Muscle layer of colon (tissue), 2 donors: ENCODE measurements around the gene GPC6.
A peak's percentile ranks its signal among the peaks of the same experiment; 100 is the strongest.

ENCODE experiments used
- H3K27ac ChIP-seq: one replicate; pipeline ENCODE4 v1.7.0; 2013; ENCODE audit warnings: low read depth, mild to moderate bottlenecking, low read length, moderate library complexity
- H3K27me3 ChIP-seq, 2 donors: one replicate each; pipeline ENCODE4 v1.7.0; 2013; ENCODE audit warnings: low read length in 2 of 2, mild to moderate bottlenecking in 2 of 2; ENCODE audit not compliant: insufficient read depth in 2 of 2, control insufficient read depth in 1 of 2
- H3K36me3 ChIP-seq: one replicate; pipeline ENCODE4 v1.7.0; 2013; ENCODE audit warnings: mild to moderate bottlenecking, low read length; ENCODE audit not compliant: insufficient read depth
- H3K4me1 ChIP-seq: one replicate; pipeline ENCODE4 v1.7.0; 2013; ENCODE audit warnings: mild to moderate bottlenecking, low read length; ENCODE audit not compliant: insufficient read depth
- H3K4me3 ChIP-seq, 2 donors: one replicate each; pipeline ENCODE4 v1.7.0; 2013; ENCODE audit warnings: low read length in 2 of 2, low read depth in 1 of 2, mild to moderate bottlenecking in 1 of 2, moderate library complexity in 1 of 2
- H3K9ac ChIP-seq: one replicate; pipeline ENCODE4 v1.7.0; 2013; ENCODE audit warnings: low read length
- H3K9me3 ChIP-seq: one replicate; pipeline ENCODE4 v1.7.0; 2013; ENCODE audit warnings: mild to moderate bottlenecking, low read length
- donor health status: abdominal sarcoma.
- donor health status: Adenocarcinoma of cecum.

The GPC6 gene

DNA sequence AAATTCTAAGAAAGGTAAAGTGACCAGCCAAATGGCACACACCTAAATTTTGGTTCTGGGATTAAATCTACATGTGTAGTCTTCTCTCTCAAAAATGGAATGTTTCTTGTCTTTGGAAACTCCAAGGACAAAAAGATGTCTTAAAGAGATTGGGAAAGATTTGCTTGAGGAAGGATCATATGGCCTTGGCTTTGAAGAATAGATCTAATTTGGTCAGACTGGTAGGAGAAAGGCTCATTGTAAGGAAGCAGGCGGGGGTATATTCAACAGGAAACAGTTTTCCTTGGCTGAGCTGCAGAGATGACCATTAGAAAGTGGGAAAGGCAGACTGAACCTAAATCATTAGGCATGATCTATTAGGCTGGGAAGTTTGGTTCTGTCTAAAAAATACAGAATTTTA is 887.6 kb downstream of the GPC6 start:
- H3K9me3 ChIP-seq = no peaks in the 10 kb centered on the region
- no peaks in the 10 kb centered on the region for H3K27me3 ChIP-seq
- no peaks in the 10 kb centered on the region for H3K36me3 ChIP-seq
- no peak overlapping the region for H3K27ac ChIP-seq
- no peak overlapping the region for H3K9ac ChIP-seq
- no peak overlapping the region for H3K4me3 ChIP-seq
- H3K4me1 ChIP-seq = peaks cover 6% of the 10 kb centered on the region

DNA sequence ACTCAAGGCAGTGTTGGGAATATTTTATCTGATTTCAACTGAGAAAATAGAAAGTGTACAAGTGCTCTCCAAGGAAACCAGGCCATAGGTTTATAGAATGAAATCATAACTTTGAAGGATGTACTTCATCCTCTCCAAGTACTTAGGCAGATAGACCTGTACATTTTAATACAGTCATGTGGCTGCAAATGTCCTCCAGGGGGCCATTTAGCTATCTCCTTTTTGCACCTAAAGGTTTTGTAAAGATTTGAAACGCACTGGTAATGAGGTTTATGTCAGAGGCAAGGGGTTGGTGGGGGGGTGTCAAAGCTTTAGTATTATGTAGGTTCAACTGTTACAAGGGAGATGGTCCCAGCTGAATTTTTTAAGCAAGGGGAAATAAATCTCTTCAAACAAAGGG is 888.4 kb downstream of the GPC6 start:
- Histone ChIP-seq H3K4me3 (no peak overlapping the region), H3K9me3 (no peaks in the 10 kb centered on the region), H3K4me1 (peaks cover 6% of the 10 kb centered on the region), H3K27me3 (no peaks in the 10 kb centered on the region), H3K27ac (no peak overlapping the region), H3K9ac (no peak overlapping the region), H3K36me3 (no peaks in the 10 kb centered on the region)

DNA sequence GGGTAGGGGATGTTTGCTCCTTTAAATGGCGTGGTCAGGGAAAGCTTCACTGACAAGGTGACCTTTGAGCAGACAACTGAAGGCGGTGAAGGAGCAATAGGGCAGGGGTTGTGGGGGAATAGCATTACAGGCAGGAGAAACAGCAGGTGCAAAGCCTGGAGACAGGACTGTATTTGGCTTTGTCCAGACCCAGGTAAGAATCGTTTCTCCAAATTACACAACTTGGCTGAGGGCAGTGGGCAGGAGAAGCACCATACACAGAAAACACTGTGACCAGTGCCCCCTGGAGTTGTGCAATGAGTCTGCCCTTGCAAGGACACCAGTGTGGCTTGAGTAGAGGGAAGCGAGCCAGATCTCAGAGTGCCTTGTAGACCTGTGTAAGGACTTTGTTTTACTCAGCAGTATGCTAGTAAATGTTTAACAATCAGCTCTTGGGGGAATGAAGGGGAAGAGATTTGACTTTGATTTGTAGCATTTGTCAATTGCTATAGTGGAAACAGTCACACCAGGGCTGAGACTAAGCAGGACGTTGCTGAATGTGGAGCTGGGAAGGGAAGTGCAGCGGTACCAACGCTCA is 892.8 kb downstream of the GPC6 start:
- Histone ChIP-seq H3K4me3 (no peak overlapping the region), H3K9ac (no peak overlapping the region), H3K9me3 (no peaks in the 10 kb centered on the region), H3K36me3 (no peaks in the 10 kb centered on the region), H3K27me3 (no peaks in the 10 kb centered on the region), H3K4me1 (no peaks in the 10 kb centered on the region), H3K27ac (no peak overlapping the region)

DNA sequence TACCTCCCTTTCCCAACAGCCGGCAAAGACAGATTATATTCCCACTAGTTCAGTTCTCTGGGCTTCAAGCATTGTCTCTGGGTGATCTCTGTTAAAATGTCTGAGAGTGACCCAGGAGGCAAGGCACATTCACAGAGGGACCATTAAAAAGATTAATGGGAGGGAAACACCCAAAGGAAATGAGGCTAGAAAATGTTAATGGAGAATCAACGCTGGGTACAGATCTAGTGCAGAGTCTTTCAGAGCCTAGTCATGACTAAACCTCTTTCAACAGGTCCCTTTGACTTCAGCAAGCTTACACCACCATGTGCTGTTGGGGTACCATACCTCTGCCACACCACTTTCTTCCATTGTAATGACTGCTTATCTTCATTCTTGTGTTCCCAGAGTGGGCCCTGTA is 894.3 kb downstream of the GPC6 start:
- H3K4me1 ChIP-seq = no peaks in the 10 kb centered on the region
- H3K4me3 ChIP-seq = no peak overlapping the region
- H3K36me3 ChIP-seq = no peaks in the 10 kb centered on the region
- H3K9me3 ChIP-seq = no peaks in the 10 kb centered on the region
- no peaks in the 10 kb centered on the region for H3K27me3 ChIP-seq
- no peak overlapping the region for H3K9ac ChIP-seq
- no peak overlapping the region for H3K27ac ChIP-seq

DNA sequence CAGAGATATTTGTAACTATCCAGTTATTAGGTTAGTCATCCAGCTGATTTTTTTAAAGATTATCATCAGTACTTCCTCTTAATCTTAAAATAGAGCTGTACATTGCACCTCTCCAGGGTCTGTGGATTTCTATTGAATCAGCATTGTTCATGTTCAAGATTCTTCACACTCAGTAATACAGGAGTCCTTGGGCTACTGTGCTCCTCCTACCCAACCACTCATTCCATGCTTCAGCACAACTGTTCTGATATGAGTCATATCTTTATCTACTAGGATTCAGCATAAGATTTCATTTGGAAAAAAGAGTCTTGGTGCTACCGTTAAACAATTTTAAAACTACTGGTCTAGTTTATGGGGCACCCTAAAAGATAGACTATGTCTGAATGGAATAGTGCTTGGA is 895.1 kb downstream of the GPC6 start:
- no peaks in the 10 kb centered on the region for H3K27me3 ChIP-seq
- H3K36me3 ChIP-seq = no peaks in the 10 kb centered on the region
- no peaks in the 10 kb centered on the region for H3K4me1 ChIP-seq
- no peaks in the 10 kb centered on the region for H3K9me3 ChIP-seq
- H3K4me3 ChIP-seq = no peak overlapping the region
- H3K27ac ChIP-seq = no peak overlapping the region
- H3K9ac ChIP-seq = no peak overlapping the region

DNA sequence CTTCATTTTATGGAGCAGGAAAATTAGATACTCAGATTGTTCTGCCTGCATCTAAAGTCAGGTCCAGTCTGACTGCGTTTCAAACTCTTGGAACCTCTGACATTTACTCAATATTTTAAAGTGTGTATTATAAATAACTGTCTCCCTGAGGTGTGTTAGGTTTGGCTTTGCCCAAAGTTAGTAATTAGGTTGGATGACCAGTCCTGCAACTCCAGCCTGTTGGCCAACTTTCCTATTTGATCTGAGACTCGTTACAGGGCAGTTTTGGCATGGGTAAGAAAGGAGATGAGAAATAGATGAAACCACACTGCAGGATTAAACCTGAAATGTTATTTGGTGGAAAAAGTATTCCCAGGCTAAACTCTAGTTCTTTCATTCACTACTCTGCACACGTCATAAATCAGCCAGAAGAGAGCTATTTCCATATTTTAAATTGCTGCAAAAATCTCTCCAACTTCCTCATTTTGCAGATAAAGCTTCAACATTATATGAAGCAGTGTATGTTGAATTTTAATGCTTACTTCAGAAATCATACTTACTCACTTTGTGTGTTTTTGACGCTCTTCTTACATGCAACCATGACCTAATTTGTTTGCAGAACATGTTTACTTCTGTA is 895.8 kb downstream of the GPC6 start:
- Histone ChIP-seq H3K4me3 (no peak overlapping the region), H3K4me1 (no peaks in the 10 kb centered on the region), H3K36me3 (no peaks in the 10 kb centered on the region), H3K27me3 (no peaks in the 10 kb centered on the region), H3K27ac (no peak overlapping the region), H3K9me3 (no peaks in the 10 kb centered on the region), H3K9ac (no peak overlapping the region)

DNA sequence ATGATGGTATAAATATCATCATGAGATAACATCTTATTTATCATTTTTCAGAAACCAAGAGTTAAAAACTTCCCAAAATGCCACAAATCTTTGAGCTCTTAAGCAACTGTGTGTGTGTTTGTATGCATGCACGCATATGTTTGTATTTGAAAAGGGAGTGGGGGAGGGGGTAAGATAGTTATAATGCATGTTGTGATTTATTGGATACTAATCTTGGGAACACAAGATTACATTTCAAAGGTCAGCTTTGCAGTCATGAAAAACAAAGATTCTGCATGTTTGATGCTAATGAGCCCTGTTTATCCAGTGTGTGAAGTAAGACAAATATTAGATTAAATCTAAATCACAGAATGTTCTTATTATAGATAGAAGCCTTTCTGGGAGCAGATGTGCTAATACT is 897.0 kb downstream of the GPC6 start:
- no peak overlapping the region for H3K27ac ChIP-seq
- no peaks in the 10 kb centered on the region for H3K9me3 ChIP-seq
- no peaks in the 10 kb centered on the region for H3K27me3 ChIP-seq
- peaks cover 9% of the 10 kb centered on the region for H3K4me1 ChIP-seq
- H3K36me3 ChIP-seq = no peaks in the 10 kb centered on the region
- no peak overlapping the region for H3K4me3 ChIP-seq
- no peak overlapping the region for H3K9ac ChIP-seq

DNA sequence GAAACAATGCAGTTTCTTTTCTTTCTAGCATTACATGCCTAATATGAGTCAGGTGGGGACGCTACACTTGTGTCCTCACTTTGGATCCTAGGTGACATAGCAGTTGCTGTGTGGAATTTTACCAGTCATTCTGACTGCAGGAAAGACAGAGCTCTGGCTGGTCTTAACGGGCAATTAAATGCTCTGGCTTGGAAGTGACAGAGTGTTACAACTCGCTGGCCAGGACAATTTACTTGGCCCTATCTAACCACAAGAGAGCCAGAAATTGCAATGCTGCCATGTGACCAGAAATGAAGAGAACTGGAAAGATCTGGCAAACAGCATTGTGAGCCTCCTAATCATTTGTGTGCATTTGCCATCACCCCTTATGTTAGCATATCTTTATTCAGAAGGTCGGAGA is 901.8 kb downstream of the GPC6 start:
- H3K4me3 ChIP-seq = no peak overlapping the region
- H3K27me3 ChIP-seq = no peaks in the 10 kb centered on the region
- H3K36me3 ChIP-seq = no peaks in the 10 kb centered on the region
- H3K4me1 ChIP-seq = peaks cover 33% of the 10 kb centered on the region
- no peak overlapping the region for H3K27ac ChIP-seq
- no peak overlapping the region for H3K9ac ChIP-seq
- no peaks in the 10 kb centered on the region for H3K9me3 ChIP-seq

DNA sequence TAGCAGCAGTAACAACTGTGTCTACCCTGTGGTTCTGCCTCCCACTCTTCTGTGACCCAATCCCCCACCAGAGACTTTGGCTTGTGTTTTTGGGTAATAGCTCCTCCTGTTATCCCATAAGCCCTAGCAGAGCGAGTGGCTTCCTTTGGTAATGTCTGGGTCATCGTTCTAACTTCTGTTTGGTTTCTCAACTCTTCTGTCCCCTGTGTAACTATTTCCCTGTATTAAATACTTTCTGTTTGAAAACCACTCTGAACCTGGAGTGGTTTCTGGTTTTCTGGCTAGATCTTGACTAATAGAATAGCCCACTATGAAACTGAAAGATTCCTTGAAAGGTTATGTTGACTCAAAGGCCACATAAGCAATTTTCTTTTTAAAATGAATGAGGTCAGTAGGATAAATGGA is 902.9 kb downstream of the GPC6 start:
- Histone ChIP-seq H3K36me3 (no peaks in the 10 kb centered on the region), H3K27ac (peak overlapping the region; percentile 24), H3K9ac (no peak overlapping the region), H3K9me3 (no peaks in the 10 kb centered on the region), H3K4me3 (no peak overlapping the region), H3K27me3 (no peaks in the 10 kb centered on the region), H3K4me1 (peaks cover 33% of the 10 kb centered on the region)

DNA sequence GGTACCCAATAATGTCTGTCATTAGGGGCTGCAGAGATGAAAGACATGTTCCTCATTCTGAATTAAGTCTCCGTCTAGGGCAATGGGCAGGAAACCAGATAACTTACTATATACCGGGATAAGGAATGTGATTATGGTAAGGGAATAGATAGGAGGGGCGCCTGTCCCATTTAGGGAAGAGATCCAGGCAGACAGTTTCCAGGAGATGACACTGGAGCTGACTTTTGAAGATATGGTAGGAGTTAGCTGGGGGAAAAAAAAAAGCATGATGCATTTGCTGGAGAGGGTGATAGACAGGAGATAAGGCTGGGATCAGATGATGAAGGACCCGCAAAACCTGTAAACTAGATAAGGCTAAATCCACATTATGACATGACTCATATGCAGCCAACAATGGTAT is 912.2 kb downstream of the GPC6 start:
- Histone ChIP-seq H3K4me1 (peaks cover 7% of the 10 kb centered on the region), H3K9me3 (no peaks in the 10 kb centered on the region), H3K27ac (no peak overlapping the region), H3K4me3 (no peak overlapping the region), H3K9ac (no peak overlapping the region), H3K36me3 (no peaks in the 10 kb centered on the region), H3K27me3 (no peaks in the 10 kb centered on the region)

- H3K36me3 ChIP-seq = no peaks in the 10 kb centered on the region
- H3K9ac ChIP-seq = no peak overlapping the region
- H3K4me3 ChIP-seq = no peak overlapping the region
- no peak overlapping the region for H3K27ac ChIP-seq
- H3K9me3 ChIP-seq = no peaks in the 10 kb centered on the region
- H3K27me3 ChIP-seq = no peaks in the 10 kb centered on the region
- H3K4me1 ChIP-seq = peaks cover 7% of the 10 kb centered on the region
Observed at GRCh38 chr13:94139393-94139995, 912.9 kb downstream of the GPC6 start.

DNA sequence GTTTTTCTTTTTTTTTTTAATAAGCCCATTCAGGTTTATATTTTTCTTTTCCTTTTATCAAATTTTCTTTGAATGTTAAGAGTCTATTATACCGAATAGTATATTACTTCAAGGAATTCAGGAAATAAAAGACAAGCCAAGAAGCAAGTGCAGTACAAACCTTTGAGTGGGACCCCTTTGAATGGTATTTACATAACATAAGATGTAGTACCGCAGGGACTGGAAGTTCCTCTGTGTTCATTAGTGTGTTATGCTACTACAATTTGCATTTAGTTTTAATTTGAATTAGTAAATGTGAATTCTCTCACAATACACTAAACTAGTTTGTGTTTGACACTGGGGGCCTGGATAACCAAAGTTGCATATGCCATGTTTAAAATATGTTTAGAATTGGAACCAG is 913.4 kb downstream of the GPC6 start:
- Histone ChIP-seq H3K9me3 (no peaks in the 10 kb centered on the region), H3K36me3 (no peaks in the 10 kb centered on the region), H3K4me3 (no peak overlapping the region), H3K27ac (no peak overlapping the region), H3K27me3 (no peaks in the 10 kb centered on the region), H3K9ac (no peak overlapping the region), H3K4me1 (peaks cover 7% of the 10 kb centered on the region)
